ENCODE results near the gene CLCN1.

GRCh38 chr7:143399151-143399550 lies 83.2 kb downstream of the CLCN1 start:
- TF ChIP-seq CTCF (conservative IDR thresholded peaks at IDR 0.05) (no peak), ZFX (IDR thresholded peaks at IDR 0.05) (no peak)

All from C4-2B (cell line).